ENCODE measurements around the gene RPGRIP1L.
"Not testable (repeated sequence)": the region's sequence is repeated elsewhere in the genome, so short reads cannot be mapped to it uniquely, and the experiment has no call there.

RPGRIP1L gene

DNA sequence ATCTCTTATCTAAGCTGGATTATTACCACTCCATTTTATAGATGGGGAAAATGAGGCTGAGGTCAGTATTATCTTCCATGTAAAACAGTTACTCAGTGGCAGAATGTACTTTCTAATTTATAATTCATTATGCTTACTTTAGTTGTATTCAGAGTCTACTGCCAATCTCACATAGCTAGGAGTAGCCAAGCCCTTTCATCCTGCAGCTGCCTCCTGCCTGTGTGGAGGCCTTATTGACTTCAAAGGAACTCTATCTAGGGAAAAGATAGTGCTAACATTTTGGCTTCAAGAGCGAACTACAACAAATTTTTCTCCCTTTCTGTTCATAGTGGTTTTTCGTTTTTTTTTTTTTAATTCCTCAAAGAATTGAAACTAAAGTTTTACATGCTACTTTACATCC is 12.9 kb downstream of the RPGRIP1L start:
- Mint-ChIP-seq H3K27ac (no peak overlapping the region), H3K4me3 (no peak overlapping the region), H3K4me1 (ENCODE audit: low read depth) (no peaks in the 10 kb centered on the region), H3K9me3 (no peaks in the 10 kb centered on the region), H3K36me3 (ENCODE audit: low read depth) (peaks cover 3% of the 10 kb centered on the region), H3K27me3 (ENCODE audit: low read depth) (no peaks in the 10 kb centered on the region)

DNA sequence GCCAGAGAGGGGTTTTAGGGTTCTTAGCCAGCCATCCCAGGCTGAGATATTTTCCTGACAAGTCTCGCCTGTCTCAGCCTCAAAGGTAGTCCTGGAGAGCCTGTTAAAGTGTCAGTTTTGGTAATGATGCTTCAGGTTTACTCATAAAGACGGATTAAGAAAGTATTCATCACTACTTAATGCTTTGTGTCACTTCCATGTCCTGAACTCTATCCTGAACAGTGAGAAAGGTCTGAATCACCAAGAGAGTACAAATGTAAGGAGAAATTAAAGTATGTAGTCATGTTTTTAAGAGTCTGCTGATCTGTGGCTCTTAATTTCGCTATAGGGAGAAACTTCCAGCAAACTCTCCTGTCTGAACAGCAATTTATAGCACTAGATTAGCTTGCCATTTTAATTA is 14.0 kb downstream of the RPGRIP1L start:
- Mint-ChIP-seq H3K36me3 (ENCODE audit: low read depth) (peaks cover 9% of the 10 kb centered on the region), H3K4me1 (ENCODE audit: low read depth) (no peaks in the 10 kb centered on the region), H3K27me3 (ENCODE audit: low read depth) (no peaks in the 10 kb centered on the region), H3K9me3 (no peaks in the 10 kb centered on the region), H3K27ac (no peak overlapping the region), H3K4me3 (no peak overlapping the region)

DNA sequence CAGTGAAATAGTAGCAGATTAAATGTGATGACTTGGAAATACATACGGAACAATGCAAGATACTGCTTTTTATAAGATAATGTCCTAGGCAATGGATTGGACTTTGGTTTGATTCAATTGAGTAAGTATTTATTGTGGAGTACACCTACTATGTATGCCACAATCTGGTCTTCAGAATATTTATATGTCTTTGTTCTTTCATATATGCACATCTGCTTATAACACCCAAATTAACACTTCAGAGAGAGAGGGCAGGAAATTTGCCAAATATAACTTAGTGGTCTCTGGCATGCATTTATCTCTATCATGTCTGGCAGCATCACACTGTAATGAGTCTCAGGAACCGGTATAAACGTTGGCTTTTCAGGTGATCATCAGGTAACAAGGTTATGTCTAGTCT is 16.9 kb downstream of the RPGRIP1L start:
- no peaks in the 10 kb centered on the region for H3K27me3 Mint-ChIP-seq (ENCODE audit: low read depth)
- no peaks in the 10 kb centered on the region for H3K4me1 Mint-ChIP-seq (ENCODE audit: low read depth)
- H3K36me3 Mint-ChIP-seq (ENCODE audit: low read depth): peaks cover 13% of the 10 kb centered on the region
- no peak overlapping the region for H3K4me3 Mint-ChIP-seq
- H3K27ac Mint-ChIP-seq: no peak overlapping the region
- H3K9me3 Mint-ChIP-seq: peaks cover 5% of the 10 kb centered on the region

DNA sequence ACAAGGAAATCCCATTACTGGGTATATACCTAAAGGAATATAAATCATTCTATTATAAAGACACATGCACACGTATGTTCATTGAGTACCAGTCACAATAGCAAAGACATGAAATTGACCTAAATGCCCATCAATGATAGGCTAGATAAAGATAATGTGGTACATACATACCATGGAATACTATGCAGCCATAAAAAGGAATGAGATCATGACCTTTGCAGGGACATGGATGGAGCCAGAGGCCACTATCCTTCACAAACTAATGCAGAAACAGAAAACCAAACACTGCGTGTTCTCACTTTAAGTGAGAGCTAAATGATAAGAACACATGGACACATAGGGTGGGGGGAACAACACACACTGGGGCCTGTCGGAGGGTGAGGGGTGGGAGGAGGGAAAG is 18.3 kb downstream of the RPGRIP1L start:
- H3K9me3 Mint-ChIP-seq; H3K4me3 Mint-ChIP-seq; H3K4me1 Mint-ChIP-seq (ENCODE audit: low read depth); H3K27ac Mint-ChIP-seq; H3K27me3 Mint-ChIP-seq (ENCODE audit: low read depth): not testable (repeated sequence)
- H3K36me3 Mint-ChIP-seq (ENCODE audit: low read depth): peaks cover 13% of the 10 kb centered on the region

DNA sequence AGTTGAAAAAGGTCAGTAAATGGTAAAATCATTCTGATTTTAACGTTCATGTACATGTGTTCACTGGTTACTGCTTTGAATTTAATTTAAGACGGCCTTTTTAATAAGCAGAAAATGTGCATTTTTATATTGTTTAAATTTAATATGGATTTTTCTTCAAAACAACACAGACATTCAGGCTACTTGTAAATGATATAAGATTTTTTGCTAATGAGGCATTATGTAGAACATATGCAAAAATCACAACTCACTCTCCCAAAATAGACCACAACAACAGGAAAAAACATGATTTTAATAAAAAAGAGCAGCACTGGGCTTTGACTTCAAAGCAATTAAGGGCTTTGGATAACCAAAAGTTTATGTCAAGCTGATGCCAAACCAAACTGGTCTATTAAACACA is 22.3 kb downstream of the RPGRIP1L start:
- H3K9me3 Mint-ChIP-seq: peaks cover 5% of the 10 kb centered on the region

DNA sequence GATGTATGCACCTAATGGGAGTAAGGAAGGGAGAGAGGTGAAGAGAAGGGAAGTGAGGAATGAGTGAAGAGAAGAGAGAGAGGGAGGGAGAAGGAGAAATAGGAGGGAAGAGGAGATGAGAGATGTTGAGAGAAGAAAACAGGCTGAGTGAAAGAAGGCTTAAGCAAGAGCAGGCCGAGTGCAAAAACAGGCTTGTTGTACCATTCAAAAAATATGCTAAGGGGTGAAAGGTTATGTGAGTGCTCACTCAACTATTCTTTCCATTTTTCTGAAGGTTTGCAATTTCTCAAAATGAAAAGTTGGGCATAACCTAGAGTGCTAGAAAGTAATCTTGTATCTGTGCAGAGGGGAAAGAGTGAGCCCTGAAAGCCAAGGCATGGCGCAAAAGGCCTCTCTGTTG is 22.9 kb downstream of the RPGRIP1L start:
- H3K27me3 Mint-ChIP-seq (ENCODE audit: low read depth): no peaks in the 10 kb centered on the region
- H3K27ac Mint-ChIP-seq: no peak overlapping the region
- no peak overlapping the region for H3K4me3 Mint-ChIP-seq
- H3K36me3 Mint-ChIP-seq (ENCODE audit: low read depth): peaks cover 10% of the 10 kb centered on the region
- H3K9me3 Mint-ChIP-seq: peaks cover 5% of the 10 kb centered on the region
- H3K4me1 Mint-ChIP-seq (ENCODE audit: low read depth): peaks cover 2% of the 10 kb centered on the region

More for the DNA sequence above, 22.3 kb downstream of the RPGRIP1L start:
- no peaks in the 10 kb centered on the region for H3K27me3 Mint-ChIP-seq (ENCODE audit: low read depth)
- H3K36me3 Mint-ChIP-seq (ENCODE audit: low read depth): peaks cover 10% of the 10 kb centered on the region
- no peak overlapping the region for H3K27ac Mint-ChIP-seq
- peaks cover 2% of the 10 kb centered on the region for H3K4me1 Mint-ChIP-seq (ENCODE audit: low read depth)
- H3K4me3 Mint-ChIP-seq: no peak overlapping the region

DNA sequence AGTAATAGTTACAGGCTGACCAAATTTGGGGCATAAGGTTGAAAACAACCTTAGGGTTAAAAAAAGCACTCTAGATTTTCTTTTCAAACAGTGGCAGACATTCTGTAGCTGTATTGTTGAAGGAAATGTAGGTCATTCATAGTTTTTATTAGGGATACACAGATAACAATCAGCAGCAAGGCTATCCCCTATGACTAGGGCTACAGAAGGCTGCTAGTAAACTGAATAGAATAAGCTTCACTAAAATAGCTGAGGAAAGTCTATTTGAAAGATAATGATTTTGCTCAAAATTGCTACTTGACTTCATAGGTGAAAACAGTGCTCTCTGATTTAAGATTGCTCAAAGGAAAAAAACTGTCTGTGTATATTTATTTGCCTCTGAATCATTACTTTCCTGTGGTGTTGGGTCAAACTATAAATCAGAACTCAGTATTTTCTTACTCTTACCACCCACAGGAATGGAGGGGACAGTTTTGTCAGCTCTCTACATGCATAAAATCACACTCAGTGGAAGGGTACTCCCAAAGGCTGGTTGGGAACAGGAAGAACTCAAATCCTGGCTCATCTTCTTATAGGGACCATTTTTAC is 24.8 kb downstream of the RPGRIP1L start:
- Mint-ChIP-seq H3K4me3 (no peak overlapping the region), H3K27me3 (ENCODE audit: low read depth) (no peaks in the 10 kb centered on the region), H3K27ac (no peak overlapping the region), H3K9me3 (peaks cover 5% of the 10 kb centered on the region), H3K36me3 (ENCODE audit: low read depth) (peaks cover 5% of the 10 kb centered on the region), H3K4me1 (ENCODE audit: low read depth) (peaks cover 2% of the 10 kb centered on the region)

DNA sequence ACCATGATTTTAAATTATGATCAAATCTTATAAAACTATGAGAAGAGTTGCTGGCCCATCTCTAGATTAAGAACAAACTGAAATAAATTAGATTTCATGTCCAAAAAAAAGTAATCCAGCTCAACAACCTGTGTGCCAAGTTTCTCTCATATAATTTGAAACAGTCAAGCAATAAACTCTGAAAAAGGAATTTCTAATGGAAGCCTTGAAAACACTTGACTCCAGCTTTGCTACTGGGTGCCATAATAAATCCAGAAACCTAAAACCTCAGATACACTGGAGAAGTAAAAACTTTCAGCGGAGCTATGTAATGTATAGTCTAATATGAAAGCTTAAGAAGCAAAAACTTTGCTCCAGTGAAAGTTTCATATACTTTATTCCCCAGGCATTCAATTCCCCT is 25.5 kb downstream of the RPGRIP1L start:
- H3K4me3 Mint-ChIP-seq: no peak overlapping the region
- peaks cover under 1% of the 10 kb centered on the region for H3K9me3 Mint-ChIP-seq
- H3K27me3 Mint-ChIP-seq (ENCODE audit: low read depth): no peaks in the 10 kb centered on the region
- peaks cover 2% of the 10 kb centered on the region for H3K4me1 Mint-ChIP-seq (ENCODE audit: low read depth)
- H3K36me3 Mint-ChIP-seq (ENCODE audit: low read depth): no peaks in the 10 kb centered on the region
- no peak overlapping the region for H3K27ac Mint-ChIP-seq

DNA sequence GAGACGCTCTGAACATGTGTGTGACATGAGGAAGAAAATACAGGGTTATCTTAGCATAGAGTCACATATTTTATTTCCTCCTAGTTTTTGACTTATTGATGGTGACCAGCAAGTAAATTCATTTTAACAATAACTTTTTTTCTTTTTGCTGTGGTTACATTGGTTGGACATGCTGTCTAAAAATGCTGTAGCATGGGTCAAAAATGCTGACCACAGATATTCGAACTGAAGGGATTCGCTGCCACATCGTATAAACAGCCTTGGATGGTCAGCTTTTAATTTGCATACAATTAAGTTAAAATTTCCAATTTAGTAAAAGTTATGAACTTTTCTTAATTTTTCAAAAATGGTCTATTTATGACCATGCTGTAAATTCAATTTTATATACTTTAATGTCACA is 30.5 kb downstream of the RPGRIP1L start:
- H3K4me3 Mint-ChIP-seq: no peak overlapping the region
- H3K27ac Mint-ChIP-seq: no peak overlapping the region
- no peaks in the 10 kb centered on the region for H3K4me1 Mint-ChIP-seq (ENCODE audit: low read depth)
- no peaks in the 10 kb centered on the region for H3K27me3 Mint-ChIP-seq (ENCODE audit: low read depth)
- H3K36me3 Mint-ChIP-seq (ENCODE audit: low read depth): no peaks in the 10 kb centered on the region
- H3K9me3 Mint-ChIP-seq: no peaks in the 10 kb centered on the region

DNA sequence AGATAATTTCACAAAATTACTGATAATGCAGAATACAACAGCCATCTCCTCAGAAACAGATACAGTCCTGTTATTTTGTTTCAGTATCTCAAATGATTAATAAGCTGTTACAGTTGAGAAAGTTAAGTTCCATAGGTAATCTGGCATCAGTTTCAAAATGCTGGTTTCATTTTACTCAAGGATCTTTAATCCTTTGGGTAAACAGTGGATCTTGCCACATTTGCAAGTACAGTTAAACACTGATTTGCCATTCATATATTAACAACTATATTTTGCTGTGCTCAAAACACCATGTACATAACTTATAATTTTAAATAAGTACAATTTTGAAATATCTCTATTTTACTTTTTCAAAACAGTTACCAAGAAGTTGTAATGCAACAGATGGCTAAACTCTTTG is 31.2 kb downstream of the RPGRIP1L start:
- H3K4me3 Mint-ChIP-seq: no peak overlapping the region
- H3K27ac Mint-ChIP-seq: no peak overlapping the region
- no peaks in the 10 kb centered on the region for H3K4me1 Mint-ChIP-seq (ENCODE audit: low read depth)
- no peaks in the 10 kb centered on the region for H3K9me3 Mint-ChIP-seq
- no peaks in the 10 kb centered on the region for H3K36me3 Mint-ChIP-seq (ENCODE audit: low read depth)
- no peaks in the 10 kb centered on the region for H3K27me3 Mint-ChIP-seq (ENCODE audit: low read depth)

DNA sequence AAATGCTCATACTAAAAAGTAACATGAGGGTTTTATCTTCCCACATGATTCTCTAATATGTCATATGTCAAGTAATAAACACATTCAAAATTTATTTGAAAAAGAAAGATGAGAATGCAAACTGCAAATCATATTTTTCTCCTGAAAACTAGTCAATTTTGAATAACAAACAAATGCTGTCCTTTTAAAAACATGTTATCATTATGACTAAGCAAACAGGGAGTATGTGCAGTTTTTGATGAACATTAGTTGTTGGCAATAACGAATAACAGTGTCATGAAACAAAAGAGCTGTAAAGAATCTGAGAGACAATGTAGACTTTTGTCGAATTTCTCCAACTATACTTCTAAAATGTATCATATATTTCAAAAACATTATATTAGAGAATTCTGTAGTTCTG is 34.8 kb downstream of the RPGRIP1L start:
- no peak overlapping the region for H3K27ac Mint-ChIP-seq

DNA sequence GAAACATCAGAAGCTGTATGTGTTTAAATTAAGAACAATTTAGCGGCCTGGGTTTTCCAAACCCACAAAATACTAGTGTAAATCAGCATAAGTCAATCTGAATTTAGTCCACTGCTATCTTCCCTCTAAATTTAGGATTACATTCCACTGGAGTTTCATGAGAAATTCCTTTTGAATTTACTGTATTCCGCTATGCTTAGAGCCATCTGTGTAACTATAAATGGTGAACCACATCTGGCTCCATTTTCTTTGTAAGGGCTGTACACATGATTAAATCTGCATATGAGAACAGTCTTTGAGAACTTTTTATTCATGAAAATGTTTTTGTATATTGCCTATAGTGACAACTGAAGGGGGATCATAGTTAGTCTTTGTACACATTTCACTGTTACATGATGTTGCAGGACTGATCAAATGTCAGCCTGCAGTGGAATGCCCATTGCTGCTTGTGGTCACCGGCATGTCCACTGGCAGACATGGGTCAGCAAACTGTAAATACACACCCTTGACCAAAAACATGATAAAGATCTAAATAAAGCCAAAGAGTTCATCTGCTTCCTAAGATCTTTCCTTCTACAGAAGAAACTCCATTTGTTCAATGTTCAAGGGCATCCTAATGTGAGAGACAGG is 36.8 kb downstream of the RPGRIP1L start:
- H3K27ac Mint-ChIP-seq: no peak overlapping the region
- H3K4me3 Mint-ChIP-seq: no peak overlapping the region
- no peaks in the 10 kb centered on the region for H3K9me3 Mint-ChIP-seq
- no peaks in the 10 kb centered on the region for H3K27me3 Mint-ChIP-seq (ENCODE audit: low read depth)
- no peaks in the 10 kb centered on the region for H3K36me3 Mint-ChIP-seq (ENCODE audit: low read depth)
- H3K4me1 Mint-ChIP-seq (ENCODE audit: low read depth): no peaks in the 10 kb centered on the region

More for the DNA sequence above, 34.8 kb downstream of the RPGRIP1L start:
- Mint-ChIP-seq H3K4me1 (ENCODE audit: low read depth) (no peaks in the 10 kb centered on the region), H3K27me3 (ENCODE audit: low read depth) (no peaks in the 10 kb centered on the region), H3K36me3 (ENCODE audit: low read depth) (no peaks in the 10 kb centered on the region), H3K9me3 (no peaks in the 10 kb centered on the region), H3K4me3 (no peak overlapping the region)

DNA sequence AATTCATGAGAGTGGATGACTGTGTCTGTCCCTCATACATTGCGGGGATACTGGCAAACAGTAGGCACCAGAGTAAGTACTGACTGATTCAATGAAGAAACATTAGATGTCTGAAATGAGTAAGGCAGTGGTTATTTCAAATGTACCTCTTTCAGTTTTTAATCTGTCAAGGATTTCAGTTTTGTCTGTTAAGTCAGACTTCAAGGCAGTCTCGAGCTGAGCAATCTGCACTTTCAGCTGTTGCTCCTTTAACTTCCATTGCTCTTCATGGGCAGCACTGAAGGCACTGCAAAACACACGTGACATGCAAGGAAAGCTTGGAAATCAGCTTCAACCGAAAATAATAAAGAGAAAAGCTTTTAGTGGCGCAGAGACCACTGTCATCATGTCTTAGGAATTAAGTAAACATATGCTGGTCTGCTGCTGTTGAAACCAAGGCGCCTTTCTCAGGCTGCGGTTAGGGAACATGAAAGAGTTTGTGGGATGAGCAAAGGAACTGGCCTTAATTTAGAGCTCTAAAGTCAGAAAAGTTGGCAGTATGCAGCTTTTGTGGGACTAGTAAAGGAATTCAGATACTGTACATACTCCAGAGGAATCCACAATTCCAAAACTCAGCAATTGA is 38.8 kb downstream of the RPGRIP1L start:
- Mint-ChIP-seq H3K4me3 (no peak overlapping the region), H3K9me3 (no peaks in the 10 kb centered on the region)

DNA sequence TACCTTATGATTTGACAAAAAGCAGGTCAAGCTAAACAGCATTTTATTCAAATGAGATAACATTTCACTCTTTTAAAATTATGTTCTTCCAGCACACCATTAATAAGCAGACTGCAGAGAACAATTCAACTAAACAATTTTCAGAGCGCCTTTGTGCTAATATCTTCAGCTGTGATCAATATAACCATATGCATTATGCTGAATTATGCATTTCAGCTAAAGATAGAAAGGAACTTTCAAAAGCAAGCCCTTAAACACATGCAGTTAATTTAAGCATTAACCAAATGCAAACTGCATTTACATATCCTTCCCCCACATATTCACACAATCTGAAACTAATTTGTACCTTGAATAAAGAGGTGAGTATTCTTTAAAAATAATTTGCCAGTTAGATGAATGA is 41.6 kb downstream of the RPGRIP1L start:
- Mint-ChIP-seq H3K27me3 (ENCODE audit: low read depth) (no peaks in the 10 kb centered on the region), H3K4me3 (no peak overlapping the region), H3K9me3 (no peaks in the 10 kb centered on the region), H3K4me1 (ENCODE audit: low read depth) (no peaks in the 10 kb centered on the region), H3K27ac (no peak overlapping the region), H3K36me3 (ENCODE audit: low read depth) (no peaks in the 10 kb centered on the region)

More for the DNA sequence above, 38.8 kb downstream of the RPGRIP1L start:
- Mint-ChIP-seq H3K36me3 (ENCODE audit: low read depth) (no peaks in the 10 kb centered on the region), H3K27ac (no peak overlapping the region), H3K4me1 (ENCODE audit: low read depth) (no peaks in the 10 kb centered on the region), H3K27me3 (ENCODE audit: low read depth) (no peaks in the 10 kb centered on the region)

DNA sequence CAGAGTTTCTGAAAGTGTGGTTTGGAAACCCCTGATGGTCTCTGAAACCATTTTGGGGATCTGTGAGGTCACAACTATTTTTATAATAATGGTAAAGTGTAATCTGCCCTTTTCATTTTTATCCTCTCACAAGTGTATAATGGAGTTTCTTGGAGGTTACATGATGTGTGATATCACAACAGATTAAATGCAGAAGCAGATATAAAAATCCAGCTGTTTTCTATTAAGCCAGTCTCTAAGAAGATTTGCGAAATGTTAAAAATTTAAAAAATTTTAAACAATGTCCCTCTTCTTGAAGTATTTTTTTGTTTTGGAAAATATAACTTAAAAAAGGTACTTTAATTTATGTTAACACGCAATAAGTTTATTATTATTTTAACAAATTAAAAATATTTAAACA is 48.7 kb downstream of the RPGRIP1L start:
- H3K4me3 Mint-ChIP-seq: no peak overlapping the region
- H3K9me3 Mint-ChIP-seq: no peaks in the 10 kb centered on the region
- no peak overlapping the region for H3K27ac Mint-ChIP-seq
- H3K36me3 Mint-ChIP-seq (ENCODE audit: low read depth): peaks cover 4% of the 10 kb centered on the region
- H3K27me3 Mint-ChIP-seq (ENCODE audit: low read depth): no peaks in the 10 kb centered on the region
- H3K4me1 Mint-ChIP-seq (ENCODE audit: low read depth): no peaks in the 10 kb centered on the region

Data from T-helper 1 cell treated with Interleukin-12 subunit alpha and Interleukin-12 subunit beta and Interleukin-4 antibody, amounts not matched to agents 30 μg/mL and 1 μg/mL, for 36 hours (primary cell).